Panc1 (cell line): ENCODE results near the gene ZNF726.

Experiments
- CTCF ChIP-seq: fragments of 450-650 bp; IDR thresholded peaks from 2 replicates; pipeline ENCODE4 v1.5.1; 2017; ENCODE audit warnings: mild to moderate bottlenecking
- POLR2AphosphoS5 ChIP-seq: IDR thresholded peaks from 2 replicates; pipeline ENCODE4 v1.6.1; 2012; ENCODE audit warnings: mild to moderate bottlenecking, low read depth, low read length, moderate library complexity
- REST ChIP-seq, 2 experiments: IDR thresholded peaks; 2 replicates each; pipeline ENCODE4 v1.6.1; 2011 to 2012; ENCODE audit warnings: low read depth in 2 of 2, control low read depth in 1 of 2, low read length in 1 of 2, mild to moderate bottlenecking in 1 of 2, moderate library complexity in 1 of 2; ENCODE audit not compliant: insufficient read depth in 1 of 2
- SIN3A ChIP-seq: IDR thresholded peaks from 2 replicates; pipeline ENCODE4 v1.6.1; 2012; ENCODE audit warnings: low read depth, mild to moderate bottlenecking, low read length, moderate library complexity, borderline replicate concordance; ENCODE audit not compliant: insufficient read depth
- TCF7L2 ChIP-seq: IDR thresholded peaks from 2 replicates; pipeline ENCODE4 v1.6.1; 2011; ENCODE audit warnings: mild to moderate bottlenecking, low read depth, low read length, inconsistent platforms

GRCh38 chr19:23884363-23884762 lies 30.3 kb upstream of the ZNF726 start:
- TF ChIP-seq CTCF (no peak), SIN3A (no peak), POLR2AphosphoS5 (no peak), REST (IDR thresholded peaks at IDR 0.05; ENCODE audit: insufficient read depth in 1 of 2, low read depth in 2 of 2, low read length in 1 of 2) (no peak), TCF7L2 (no peak)
